ENCODE measurements around the gene C19orf47.
"Not testable (repeated sequence)": the region's sequence is repeated elsewhere in the genome, so short reads cannot be mapped to it uniquely, and the experiment has no call there.

The C19orf47 gene

GRCh38 chr19:40378509-40378908, 30.3 kb upstream of the C19orf47 start:
- in situ Hi-C loops (cut with MboI; ENCODE audit: low pct_unique_long_range_greater_than_20kb, low sequenced_read_pairs, unreplicated experiment): no loop called here
- no peak for TF ChIP-seq CTCF (IDR thresholded peaks at IDR 0.05; ENCODE audit: extremely low read depth, insufficient read depth, missing control alignments)
- DNase-seq (ENCODE audit: low spot score): no peak

- no peak for TF ChIP-seq CTCF (IDR thresholded peaks at IDR 0.05; ENCODE audit: extremely low read depth, insufficient read depth, missing control alignments)
- no peak for DNase-seq (ENCODE audit: low spot score)
- in situ Hi-C loops (cut with MboI; ENCODE audit: low pct_unique_long_range_greater_than_20kb, low sequenced_read_pairs, unreplicated experiment): no loop called here
Observed at GRCh38 chr19:40377876-40378385, 29.7 kb upstream of the C19orf47 start.

GRCh38 chr19:40376286-40376862, 28.2 kb upstream of the C19orf47 start:
- DNase-seq (ENCODE audit: low spot score): no peak
- in situ Hi-C loops (cut with MboI; ENCODE audit: low pct_unique_long_range_greater_than_20kb, low sequenced_read_pairs, unreplicated experiment): no loop called here
- no peak for TF ChIP-seq CTCF (IDR thresholded peaks at IDR 0.05; ENCODE audit: extremely low read depth, insufficient read depth, missing control alignments)

- no peak for DNase-seq (ENCODE audit: low spot score)
- in situ Hi-C loops (cut with MboI; ENCODE audit: low pct_unique_long_range_greater_than_20kb, low sequenced_read_pairs, unreplicated experiment): no loop called here
- no peak for TF ChIP-seq CTCF (IDR thresholded peaks at IDR 0.05; ENCODE audit: extremely low read depth, insufficient read depth, missing control alignments)
Observed at GRCh38 chr19:40374084-40374483, 25.9 kb upstream of the C19orf47 start.

GRCh38 chr19:40371802-40372122, 23.6 kb upstream of the C19orf47 start:
- in situ Hi-C loops (cut with MboI; ENCODE audit: low pct_unique_long_range_greater_than_20kb, low sequenced_read_pairs, unreplicated experiment): no loop called here
- no peak for DNase-seq (ENCODE audit: low spot score)
- TF ChIP-seq CTCF (IDR thresholded peaks at IDR 0.05; ENCODE audit: extremely low read depth, insufficient read depth, missing control alignments): no peak

GRCh38 chr19:40370997-40371801, 23.0 kb upstream of the C19orf47 start:
- no peak for DNase-seq (ENCODE audit: low spot score)
- in situ Hi-C loops (cut with MboI; ENCODE audit: low pct_unique_long_range_greater_than_20kb, low sequenced_read_pairs, unreplicated experiment): no loop called here
- TF ChIP-seq CTCF (IDR thresholded peaks at IDR 0.05; ENCODE audit: extremely low read depth, insufficient read depth, missing control alignments): no peak

GRCh38 chr19:40370253-40370652, 22.1 kb upstream of the C19orf47 start:
- in situ Hi-C loops (cut with MboI; ENCODE audit: low pct_unique_long_range_greater_than_20kb, low sequenced_read_pairs, unreplicated experiment); DNase-seq (ENCODE audit: low spot score): not testable (repeated sequence)

Measured in GM13977 (cell line).